Epidermal melanocyte (primary cell): ENCODE measurements around the gene PSENEN.

Experiments used
- DNase-seq: peaks from one replicate; pipeline ENCODE4 v3.0.0; 2011; ENCODE audit warnings: low spot score; ENCODE audit not compliant: insufficient read length

PSENEN gene

GRCh38 chr19:35745328-35746086, at the start of gene PSENEN, which contains the start of gene U2AF1L4:
PSENEN (plus strand) TSS chr19:35745651; CDS start chr19:35745931, 280 bp downstream.
U2AF1L4 (minus strand) TSS chr19:35745418; CDS start chr19:35745391, 27 bp downstream.
- DNase-seq: peak; percentile 74

GRCh38 chr19:35695895-35696422, 49.5 kb upstream of the PSENEN start:
- no peak for DNase-seq

GRCh38 chr19:35696835-35697234, 48.6 kb upstream of the PSENEN start:
- DNase-seq: no peak

GRCh38 chr19:35702223-35703012, 43.0 kb upstream of the PSENEN start:
- DNase-seq: peak; percentile 97

- no peak for DNase-seq
These were observed 42.1 kb upstream of the PSENEN start for GRCh38 chr19:35703343-35703742.

- DNase-seq: no peak
These were observed 41.2 kb upstream of the PSENEN start, which contains the start of gene ZBTB32 for GRCh38 chr19:35704218-35704617. ZBTB32 (plus strand) TSS chr19:35704558; CDS start chr19:35714627, 10,069 bp downstream.

- DNase-seq: no peak
These were observed 37.1 kb upstream of the PSENEN start for GRCh38 chr19:35708391-35708790.

GRCh38 chr19:35710784-35711723, 34.4 kb upstream of the PSENEN start:
- no peak for DNase-seq

- peak; percentile 12 for DNase-seq
These were observed 32.6 kb upstream of the PSENEN start for GRCh38 chr19:35712567-35713505.

GRCh38 chr19:35713506-35713850, 32.0 kb upstream of the PSENEN start:
- no peak for DNase-seq

GRCh38 chr19:35713904-35714495, 31.5 kb upstream of the PSENEN start:
- peak; percentile 5 for DNase-seq

- no peak for DNase-seq
These were observed 30.7 kb upstream of the PSENEN start for GRCh38 chr19:35714601-35715354.

- no peak for DNase-seq
These were observed 30.1 kb upstream of the PSENEN start for GRCh38 chr19:35715355-35715809.

- DNase-seq: peak; percentile 57
These were observed 29.3 kb upstream of the PSENEN start for GRCh38 chr19:35715981-35716800.

GRCh38 chr19:35716801-35717664, 28.4 kb upstream of the PSENEN start:
- DNase-seq: peak; percentile 99

- peak; percentile 98 for DNase-seq
These were observed 27.6 kb upstream of the PSENEN start, which contains the start of gene KMT2B for GRCh38 chr19:35717665-35718344. KMT2B (plus strand) TSS chr19:35718003; CDS start chr19:35718019, 16 bp downstream.
